ENCODE data around the gene GIPC2. TPM values are rescaled to one million over a fixed set of nuclear protein-coding genes. Genes with fewer than 3 reads are reported as not detected.

Gene GIPC2
- polyA plus RNA-seq, 3 donors: not detected

GRCh38 chr1:78078358-78078757, 32.6 kb downstream of the GIPC2 start:
- no peaks in the 10 kb centered on the region for H3K79me2 ChIP-seq (ENCODE audit: insufficient read depth, low read length)
- no peaks in the 10 kb centered on the region for H3K9me3 ChIP-seq (replicated peaks in 1 of 2; ENCODE audit: control insufficient read depth in 1 of 2, insufficient read depth in 1 of 2, low read length in 2 of 2)
- no peaks in the 10 kb centered on the region for H3K27me3 ChIP-seq (ENCODE audit: control insufficient read depth in 2 of 2, insufficient read depth in 2 of 2, low read length in 2 of 2)
- H3K9me3 Mint-ChIP-seq: peaks cover 0 to 7% (median 0%) of the 10 kb centered on the region in 7 donors
- no CpG with 5 or more reads among the region's 3 CpGs for WGBS (ENCODE audit: insufficient coverage)
- no peaks in the 10 kb centered on the region for H3K36me3 ChIP-seq (replicated peaks in 1 of 2; ENCODE audit: control insufficient read depth in 1 of 2, insufficient read depth in 2 of 2, low read length in 2 of 2)
- no peaks in the 10 kb centered on the region for H4K20me1 ChIP-seq (ENCODE audit: insufficient read depth, low read length)
- intact Hi-C loops (cut with micrococcal nuclease): no loop called here
- H3K4me1 ChIP-seq (ENCODE audit: control insufficient read depth in 1 of 2, insufficient read depth in 2 of 2, low read length in 2 of 2): no peaks in the 10 kb centered on the region
- H3K9ac ChIP-seq (ENCODE audit: insufficient read depth, low read length, poor library complexity, severe bottlenecking): no peak overlapping the region
- H3K4me1 Mint-ChIP-seq: peaks cover 2% of the 10 kb centered on the region
- no peak for TF ChIP-seq CTCF (IDR thresholded peaks at IDR 0.05)
- no peak overlapping the region for H3K27ac Mint-ChIP-seq
- no peak overlapping the region for H2AFZ ChIP-seq (ENCODE audit: insufficient read depth, low read depth, low read length, poor library complexity, severe bottlenecking)
- no peaks in the 10 kb centered on the region for H3K27me3 Mint-ChIP-seq (ENCODE audit: low read depth in 3 of 3)
- no peak overlapping the region for H3K4me2 ChIP-seq (replicated peaks; ENCODE audit: extremely low read depth, low read length, poor library complexity, severe bottlenecking)
- H3K4me3 ChIP-seq (replicated peaks in 1 of 3; ENCODE audit: low read depth in 2 of 3, low read length in 3 of 3): no peak overlapping the region
- H3K27ac ChIP-seq (ENCODE audit: low read depth in 1 of 2, low read length in 2 of 2): no peak overlapping the region
- no peaks in the 10 kb centered on the region for H3K36me3 Mint-ChIP-seq
- H3K4me3 Mint-ChIP-seq: no peak overlapping the region
- DNase-seq: no peak

GRCh38 chr1:78079580-78079979, 33.8 kb downstream of the GIPC2 start:
- Mint-ChIP-seq H3K9me3 (peaks cover 0 to 7% (median 1%) of the 10 kb centered on the region in 7 donors), H3K4me3 (no peak overlapping the region), H3K36me3 (no peaks in the 10 kb centered on the region), H3K27ac (no peak overlapping the region), H3K27me3 (ENCODE audit: low read depth in 3 of 3) (peaks cover 0 to 3% (median 0%) of the 10 kb centered on the region in 3 donors), H3K4me1 (peaks cover 2% of the 10 kb centered on the region)
- Histone ChIP-seq H2AFZ (ENCODE audit: insufficient read depth, low read depth, low read length, poor library complexity, severe bottlenecking) (no peak overlapping the region), H3K27me3 (ENCODE audit: control insufficient read depth in 2 of 2, insufficient read depth in 2 of 2, low read length in 2 of 2) (no peaks in the 10 kb centered on the region), H3K4me3 (replicated peaks in 1 of 3; ENCODE audit: low read depth in 2 of 3, low read length in 3 of 3) (no peak overlapping the region), H3K36me3 (replicated peaks in 1 of 2; ENCODE audit: control insufficient read depth in 1 of 2, insufficient read depth in 2 of 2, low read length in 2 of 2) (no peaks in the 10 kb centered on the region), H3K4me1 (ENCODE audit: control insufficient read depth in 1 of 2, insufficient read depth in 2 of 2, low read length in 2 of 2) (no peaks in the 10 kb centered on the region), H3K4me2 (replicated peaks; ENCODE audit: extremely low read depth, low read length, poor library complexity, severe bottlenecking) (no peak overlapping the region), H3K79me2 (ENCODE audit: insufficient read depth, low read length) (no peaks in the 10 kb centered on the region), H3K9ac (ENCODE audit: insufficient read depth, low read length, poor library complexity, severe bottlenecking) (no peak overlapping the region), H3K9me3 (replicated peaks in 1 of 2; ENCODE audit: control insufficient read depth in 1 of 2, insufficient read depth in 1 of 2, low read length in 2 of 2) (no peaks in the 10 kb centered on the region), H4K20me1 (ENCODE audit: insufficient read depth, low read length) (no peaks in the 10 kb centered on the region), H3K27ac (ENCODE audit: low read depth in 1 of 2, low read length in 2 of 2) (no peak overlapping the region)
- 100% methylated on average over 2 of the region's 2 CpGs for WGBS (ENCODE audit: insufficient coverage)
- TF ChIP-seq CTCF (IDR thresholded peaks at IDR 0.05): no peak
- intact Hi-C loops (cut with micrococcal nuclease): no loop called here
- DNase-seq: no peak
